GM13976 (cell line): Measurements from ENCODE around the gene TARS1.

Experiments used
- DNase-seq: peaks from one replicate; pipeline ENCODE4 v3.0.0; 2012; ENCODE audit warnings: low spot score
- CTCF ChIP-seq: IDR thresholded peaks from 2 replicates; pipeline ENCODE4 v1.5.1; 2012; ENCODE audit warnings: borderline replicate concordance, mild to moderate bottlenecking; ENCODE audit not compliant: insufficient read depth; ENCODE audit errors: extremely low read depth, missing control alignments, control extremely low read depth
- in situ Hi-C: fragments of 300-500 bp; cut with MboI; formaldehyde crosslinking; loops from one replicate; pipeline ENCODE4 v1.12.0; 2022; ENCODE audit warnings: low sequenced_read_pairs, mixed read lengths, inconsistent platforms; ENCODE audit not compliant: unreplicated experiment

Gene TARS1

GRCh38 chr5:33440482-33441240, at the start of gene TARS1:
Gene TARS1 (plus strand): TSS chr5:33440965. CDS start chr5:33441087, 122 bp downstream.
- TF ChIP-seq CTCF, result no peak
- DNase-seq, result peak; percentile 96
- in situ Hi-C loops, result loop anchor here (25.0 kb wide), 1 partner anchor 1022 kb away; no protein-coding TSS in a partner anchor

- TF ChIP-seq CTCF, result no peak
- in situ Hi-C loops, result no loop called here
- no peak for DNase-seq
Observed at GRCh38 chr5:33398501-33398900, 42.3 kb upstream of the TARS1 start.

GRCh38 chr5:33400675-33401074, 40.1 kb upstream of the TARS1 start:
- DNase-seq, result no peak
- in situ Hi-C loops, result loop anchor here (25.0 kb wide), 1 partner anchor 713 kb away; no protein-coding TSS in a partner anchor
- no peak for TF ChIP-seq CTCF

- no peak for DNase-seq
- no peak for TF ChIP-seq CTCF
Observed at GRCh38 chr5:33401482-33402390, 39.0 kb upstream of the TARS1 start.

GRCh38 chr5:33403187-33403586, 37.6 kb upstream of the TARS1 start:
- TF ChIP-seq CTCF, result no peak
- in situ Hi-C loops, result loop anchor here (25.0 kb wide), 1 partner anchor 716 kb away; no protein-coding TSS in a partner anchor
- no peak for DNase-seq

More at GRCh38 chr5:33401482-33402390, 39.0 kb upstream of the TARS1 start:
- in situ Hi-C loops, result loop anchor here (25.0 kb wide), 1 partner anchor 714 kb away; no protein-coding TSS in a partner anchor

- no peak for DNase-seq
- TF ChIP-seq CTCF, result no peak
- in situ Hi-C loops, result loop anchor here (25.0 kb wide), 1 partner anchor 722 kb away; no protein-coding TSS in a partner anchor
Observed at GRCh38 chr5:33408816-33409215, 31.9 kb upstream of the TARS1 start.
